Stimulated activated CD4-positive, alpha-beta T cell treated with anti-CD3 and anti-CD28 coated beads, Interleukin-12 subunit alpha, Interleukin-12 subunit beta, amount 100 ng/mL, for 4 hours (primary cell): Measurements from ENCODE around the gene STING1.
"Not testable (repeated sequence)": the region's sequence is repeated elsewhere in the genome, so short reads cannot be mapped to it uniquely, and the experiment has no call there.

Experiments used
- DNase-seq: peaks from one replicate; pipeline ENCODE4 v3.0.0-alpha.2; 2020

Gene STING1

GRCh38 chr5:139482050-139482889 is at the start of gene STING1:
STING1 (minus strand) TSS chr5:139482758; CDS start chr5:139481704, 1,054 bp downstream.
- peak; percentile 50 for DNase-seq

DNA sequence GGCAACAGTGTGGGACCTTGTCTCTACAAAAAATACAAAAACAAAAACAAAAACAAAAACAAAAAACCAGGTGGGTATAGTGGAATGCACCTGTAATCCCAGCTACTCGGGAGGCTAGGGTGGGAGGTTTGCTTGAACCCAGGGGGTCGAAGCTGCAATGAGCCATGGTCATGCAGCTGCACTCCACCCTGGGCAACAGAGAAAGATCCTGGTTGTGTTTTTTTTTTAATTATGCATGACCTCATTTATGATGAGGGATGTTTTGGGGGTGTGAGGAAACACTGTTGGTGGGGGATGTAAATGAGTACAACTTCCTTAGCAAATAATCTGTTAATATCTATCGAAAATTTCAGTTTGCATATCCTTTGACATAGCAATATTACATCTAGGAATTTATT is 49.2 kb upstream of the STING1 start:
- DNase-seq, result no peak

GRCh38 chr5:139530079-139530478 is 47.5 kb upstream of the STING1 start:
- not testable (repeated sequence) for DNase-seq

DNA sequence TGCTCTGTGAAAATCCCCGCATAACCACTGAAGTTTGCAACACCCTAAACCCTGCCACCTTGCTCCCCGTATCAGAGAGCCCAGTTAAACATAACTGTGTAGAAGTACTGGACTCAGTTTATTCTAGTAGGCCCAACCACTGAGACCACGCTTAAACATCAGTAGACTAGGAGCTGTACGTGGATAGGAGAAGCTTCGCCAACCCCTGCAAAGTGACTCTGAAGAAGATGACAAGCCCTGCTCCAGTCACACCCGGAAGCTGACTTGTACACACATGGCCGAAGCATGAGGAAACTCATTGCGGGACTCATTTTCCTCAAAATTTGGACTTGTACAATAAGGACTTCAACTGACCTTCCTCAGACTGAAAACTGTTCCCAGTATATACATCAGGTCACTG is 46.1 kb upstream of the STING1 start:
- not testable (repeated sequence) for DNase-seq

GRCh38 chr5:139527896-139528467 is 45.4 kb upstream of the STING1 start:
- DNase-seq, result not testable (repeated sequence)

DNA sequence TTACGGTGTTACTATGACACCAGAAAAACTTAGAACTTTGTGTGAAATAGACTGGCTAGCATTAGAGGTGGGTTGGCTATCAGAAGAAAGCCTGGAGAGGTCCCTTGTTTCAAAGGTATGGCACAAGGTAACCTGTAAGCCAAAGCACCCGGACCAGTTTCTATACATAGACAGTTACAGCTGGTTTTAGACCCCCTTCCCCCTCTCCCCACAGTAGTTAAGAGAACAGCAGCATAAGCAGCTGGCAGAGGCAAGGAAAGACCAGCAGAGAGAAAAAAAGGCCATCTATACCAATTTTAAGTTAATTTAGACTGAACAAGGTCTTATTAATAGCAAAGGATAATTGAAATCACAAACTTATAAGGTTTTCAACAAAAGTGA is 44.5 kb upstream of the STING1 start:
- not testable (repeated sequence) for DNase-seq

- not testable (repeated sequence) for DNase-seq
These were observed 43.9 kb upstream of the STING1 start for GRCh38 chr5:139526309-139527089.

- DNase-seq, result not testable (repeated sequence)
These were observed 43.2 kb upstream of the STING1 start for GRCh38 chr5:139525586-139526308.

GRCh38 chr5:139524940-139525585 is 42.5 kb upstream of the STING1 start:
- no peak for DNase-seq

DNA sequence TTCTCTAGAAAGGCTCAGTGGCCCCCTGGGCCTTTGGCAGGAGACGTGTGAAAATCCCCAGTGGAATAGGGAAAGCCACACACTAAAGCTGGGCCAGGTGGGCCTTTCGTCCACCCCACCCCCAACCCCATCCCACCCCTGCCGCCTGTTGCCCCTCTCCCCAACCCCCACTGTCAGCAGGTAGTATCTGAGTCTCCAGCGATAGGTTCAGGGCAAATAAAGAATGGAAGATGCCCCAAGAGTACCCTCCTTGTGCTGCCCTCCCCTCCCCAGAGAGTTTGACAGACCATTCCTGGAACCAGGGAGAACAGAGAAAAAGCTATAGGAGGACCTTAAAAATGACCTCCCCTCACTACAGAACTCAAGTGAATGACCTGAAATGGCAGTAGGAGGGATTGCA is 41.9 kb upstream of the STING1 start:
- DNase-seq, result no peak

DNA sequence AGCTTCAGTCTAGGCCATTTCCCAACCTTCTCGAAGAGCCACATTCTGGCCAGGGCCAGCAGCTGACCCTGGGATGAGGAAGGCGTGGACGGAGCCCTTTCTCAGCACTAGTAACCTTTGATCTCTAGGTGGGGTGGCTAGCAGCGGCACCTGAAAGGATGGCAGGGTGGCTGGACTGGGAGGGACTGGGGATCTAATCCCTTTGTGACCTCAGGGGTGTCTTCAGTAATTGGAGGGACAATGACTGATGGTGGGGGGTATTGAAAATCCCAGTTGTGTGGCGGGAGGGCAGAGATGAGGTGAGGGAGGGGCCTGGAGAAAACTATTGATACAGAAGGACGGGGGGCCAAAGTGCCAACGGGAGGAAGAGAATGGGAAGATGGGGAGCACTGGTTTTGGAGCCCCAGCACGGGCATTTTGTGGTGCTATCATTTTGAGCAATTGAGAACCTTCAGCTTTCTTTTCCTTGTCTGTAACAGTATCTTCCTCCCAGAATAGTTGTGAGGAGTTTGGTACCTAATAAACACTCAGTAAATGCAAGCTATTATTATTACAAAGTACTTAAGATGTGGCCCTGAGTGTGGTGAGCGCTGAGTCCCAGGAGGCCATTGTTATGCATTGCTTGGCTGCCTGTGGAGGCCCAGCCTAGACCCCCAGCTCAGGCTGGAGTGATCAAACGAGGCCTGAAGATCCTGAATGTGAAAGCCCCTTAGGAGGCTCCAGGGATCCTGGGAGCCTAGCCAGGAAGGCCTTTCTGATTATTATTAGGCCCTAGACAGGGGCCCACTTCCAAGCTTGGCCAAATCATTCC is 41.3 kb upstream of the STING1 start:
- no peak for DNase-seq

DNA sequence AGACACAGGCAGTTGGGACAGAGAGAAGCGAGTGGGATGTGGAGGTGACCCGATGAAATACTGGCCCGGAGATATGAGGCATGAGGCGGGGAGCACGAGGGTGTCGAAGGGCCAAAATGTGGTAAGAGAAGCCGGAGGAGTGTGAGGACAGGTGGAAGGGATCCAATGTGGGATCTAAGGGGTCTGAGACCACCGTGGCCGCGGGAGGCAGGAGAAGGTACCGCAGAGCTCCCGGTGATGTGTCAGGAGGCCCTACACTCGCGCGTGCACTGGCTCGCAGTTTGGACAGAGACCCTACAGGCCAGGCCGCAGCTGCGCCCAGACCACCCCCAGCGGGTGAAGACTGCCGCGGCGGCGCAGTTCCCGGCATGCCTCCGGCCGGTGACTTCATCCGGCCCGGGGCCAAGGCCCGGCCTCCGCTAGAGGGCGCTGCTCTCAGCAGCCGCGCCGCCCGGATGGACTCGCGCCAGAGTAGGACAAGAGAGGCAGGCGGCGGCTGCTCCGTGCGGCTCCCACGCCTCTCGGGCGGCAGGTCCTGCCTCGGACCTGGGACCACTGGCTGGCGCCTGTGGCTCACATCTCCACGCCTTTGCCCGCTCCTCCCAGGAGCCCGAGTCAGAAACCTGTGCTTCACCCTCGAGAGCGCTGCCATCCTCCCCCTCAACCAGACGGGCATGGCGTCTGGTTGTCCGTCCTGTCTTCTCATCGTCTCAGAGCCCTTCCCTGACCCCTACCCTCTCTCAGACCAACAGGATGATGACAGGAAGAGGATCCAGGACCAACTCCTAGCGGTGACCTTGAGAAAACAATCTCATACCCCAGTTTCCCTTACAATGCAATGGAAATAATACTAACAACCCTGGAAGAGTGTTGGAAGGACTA is 35.4 kb upstream of the STING1 start:
- peak; percentile 93 for DNase-seq

GRCh38 chr5:139514486-139514856 is 31.9 kb upstream of the STING1 start:
- no peak for DNase-seq

DNA sequence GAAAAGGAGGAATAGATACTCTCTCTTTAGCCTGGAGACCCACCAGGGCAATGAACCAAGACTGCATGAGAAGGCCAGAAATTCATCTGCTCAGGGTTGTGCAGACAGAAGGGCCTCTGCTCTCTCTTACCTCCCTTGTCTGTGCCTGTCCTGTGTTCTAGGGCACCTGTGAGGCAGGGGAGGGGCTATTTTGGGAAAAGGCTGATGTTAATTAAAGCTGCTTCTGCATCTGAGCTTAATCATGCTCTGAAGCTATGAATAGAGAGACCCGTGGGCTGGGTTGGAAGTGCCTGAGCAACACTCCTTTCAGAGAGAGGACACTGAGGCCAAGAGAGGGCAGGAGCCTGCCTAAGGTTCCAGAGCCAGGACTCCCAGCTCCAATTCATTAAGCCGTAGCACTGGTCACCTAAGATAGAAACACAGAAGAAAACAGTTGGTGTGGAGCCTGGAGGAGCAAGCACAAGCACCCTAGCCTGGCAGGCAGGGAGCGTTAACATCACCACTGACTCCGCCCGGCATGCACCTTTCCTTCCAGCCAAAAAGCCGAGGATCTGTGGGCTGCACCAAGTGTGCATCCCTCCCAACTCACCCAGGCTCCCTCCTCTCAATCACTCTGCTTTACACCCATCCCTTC is 31.4 kb upstream of the STING1 start:
- DNase-seq, result no peak

- peak; percentile 74 for DNase-seq
These were observed 30.9 kb upstream of the STING1 start for GRCh38 chr5:139513434-139513833.

GRCh38 chr5:139512786-139513390 is 30.3 kb upstream of the STING1 start:
- DNase-seq, result no peak

DNA sequence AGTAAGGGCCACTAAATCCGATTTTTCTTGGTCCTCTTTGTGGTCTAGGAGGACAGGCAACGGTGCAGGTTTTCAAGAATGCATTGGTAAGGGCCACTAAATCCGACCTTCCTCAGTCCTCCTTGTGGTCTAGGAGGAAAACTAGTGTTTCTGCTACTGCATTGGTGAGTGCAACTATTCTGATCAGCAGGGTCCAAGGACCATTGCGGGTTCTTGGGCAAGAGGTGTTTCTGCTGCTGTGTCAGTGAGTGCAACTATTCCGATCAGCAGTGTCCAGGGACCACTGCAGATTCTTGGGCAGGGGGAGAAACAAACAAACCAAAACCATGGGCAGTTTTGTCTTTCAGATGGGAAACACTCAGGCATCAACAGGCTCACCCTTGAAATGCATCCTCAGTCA is 22.2 kb upstream of the STING1 start:
- DNase-seq, result not testable (repeated sequence)

DNA sequence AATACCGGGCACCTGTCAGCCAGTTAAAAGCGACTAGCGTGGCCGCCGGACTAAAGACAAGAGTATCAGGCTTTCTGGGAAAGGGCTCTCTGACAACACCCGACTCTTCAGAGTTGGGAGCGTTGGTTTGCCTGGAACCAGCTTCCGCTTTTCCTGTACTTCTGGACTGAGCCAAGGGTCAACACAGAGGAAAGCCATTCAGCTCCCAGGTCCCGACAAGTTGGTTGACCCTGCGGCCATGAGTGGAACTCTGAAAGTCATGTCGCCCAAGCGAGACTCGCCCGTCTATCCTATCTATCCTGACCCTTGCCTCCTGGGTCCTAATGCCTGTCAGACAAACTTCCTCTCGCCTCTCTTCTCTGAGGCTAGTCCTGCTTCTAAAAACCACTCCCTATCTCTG is 21.3 kb upstream of the STING1 start:
- not testable (repeated sequence) for DNase-seq

GRCh38 chr5:139503036-139503817 is 20.7 kb upstream of the STING1 start:
- not testable (repeated sequence) for DNase-seq
